SU-DHL-6 (cell line): ENCODE data around the gene PGC.

Experiments
- H2AFZ ChIP-seq: fragments of 200-600 bp; sonication (generic); 2 replicates; pipeline ENCODE4 v1.6.1; 2014; ENCODE audit warnings: low read depth, mild to moderate bottlenecking, moderate library complexity, mixed read lengths, antibody characterized with exemption, low read length; ENCODE audit not compliant: severe bottlenecking
- H3F3A ChIP-seq: fragments of 200-600 bp; shearing (Covaris generic); 2 replicates; pipeline ENCODE4 v1.6.0; 2016; ENCODE audit warnings: antibody characterized with exemption, mild to moderate bottlenecking; ENCODE audit not compliant: insufficient read depth
- H3K27ac ChIP-seq: fragments of 200-600 bp; sonication (generic); 2 replicates; pipeline ENCODE4 v1.5.1; 2016; ENCODE audit warnings: low read depth, mild to moderate bottlenecking, low read length, moderate library complexity, mixed read lengths
- H3K27me3 ChIP-seq: fragments of 200-600 bp; sonication (generic), shearing (Covaris generic); 2 replicates; pipeline ENCODE4 v1.6.0; 2014; ENCODE audit warnings: mild to moderate bottlenecking, low read length
- H3K36me3 ChIP-seq: fragments of 200-600 bp; sonication (generic); 2 replicates; pipeline ENCODE4 v1.6.1; 2014; ENCODE audit warnings: mild to moderate bottlenecking, low read length, mixed read lengths
- H3K4me2 ChIP-seq: fragments of 300-600, 200-600 bp; shearing (Covaris generic), sonication (generic); 2 replicates; pipeline ENCODE4 v1.6.0; 2014; ENCODE audit warnings: low read length, low read depth, mild to moderate bottlenecking; ENCODE audit not compliant: poor library complexity, severe bottlenecking
- H3K4me3 ChIP-seq: fragments of 200-600 bp; sonication (generic); 2 replicates; pipeline ENCODE4 v1.5.1; 2014; ENCODE audit warnings: antibody characterized with exemption, low read length, mild to moderate bottlenecking, mixed read lengths; ENCODE audit not compliant: insufficient read depth, poor library complexity, severe bottlenecking
- H3K79me2 ChIP-seq: fragments of 200-600 bp; sonication (generic); 2 replicates; pipeline ENCODE4 v1.6.1; 2014; ENCODE audit warnings: mild to moderate bottlenecking, low read length, moderate library complexity; ENCODE audit not compliant: insufficient read depth
- H3K9ac ChIP-seq: fragments of 200-600 bp; sonication (generic); 2 replicates; pipeline ENCODE4 v1.7.0; 2014; ENCODE audit warnings: mild to moderate bottlenecking, low read length
- H3K9me2 ChIP-seq: fragments of 200-600 bp; sonication (generic); replicated peaks from 2 replicates; pipeline ENCODE4 v1.6.1; 2014; ENCODE audit warnings: low read length; ENCODE audit not compliant: insufficient read depth
- H3K9me3 ChIP-seq: fragments of 200-600 bp; sonication (generic); 2 replicates; pipeline ENCODE4 v1.6.1; 2014; ENCODE audit warnings: low read length, mixed read lengths; ENCODE audit not compliant: insufficient read depth
- H4K20me1 ChIP-seq: fragments of 200-600 bp; sonication (generic); 2 replicates; pipeline ENCODE4 v1.6.1; 2014; ENCODE audit warnings: low read depth, mild to moderate bottlenecking, antibody characterized with exemption, low read length, moderate library complexity, mixed read lengths
- CTCF ChIP-seq: fragments of 200-600 bp; sonication (generic); IDR thresholded peaks from one replicate; pipeline ENCODE4 v1.5.1; 2017; ENCODE audit warnings: antibody characterized with exemption, mild to moderate bottlenecking, low read length, moderate library complexity; ENCODE audit not compliant: insufficient read depth, poor library complexity, severe bottlenecking
- EZH2phosphoT487 ChIP-seq: fragments of 200-600 bp; sonication (generic), shearing (Covaris generic); conservative IDR thresholded peaks from 2 replicates; pipeline ENCODE4 v1.6.1; 2018; ENCODE audit warnings: mild to moderate bottlenecking, antibody characterized with exemption, low read length, moderate library complexity, mixed read lengths

The PGC gene

GRCh38 chr6:41748542-41748941 is 1.3 kb upstream of the PGC start:
- no peak overlapping the region for H3K9ac ChIP-seq
- no peaks in the 10 kb centered on the region for H3K27me3 ChIP-seq
- no peaks in the 10 kb centered on the region for H3F3A ChIP-seq
- no peak overlapping the region for H3K27ac ChIP-seq
- no peaks in the 10 kb centered on the region for H3K36me3 ChIP-seq
- no peaks in the 10 kb centered on the region for H4K20me1 ChIP-seq
- no peaks in the 10 kb centered on the region for H3K9me3 ChIP-seq
- no peak overlapping the region for H3K4me2 ChIP-seq
- H3K9me2 ChIP-seq = no peaks in the 10 kb centered on the region
- H3K79me2 ChIP-seq = no peaks in the 10 kb centered on the region
- no peak overlapping the region for H2AFZ ChIP-seq
- no peak overlapping the region for H3K4me3 ChIP-seq
- no peak for TF ChIP-seq CTCF
- TF ChIP-seq EZH2phosphoT487 = no peak

- TF ChIP-seq CTCF (no peak), EZH2phosphoT487 (no peak)
- Histone ChIP-seq H3K9me2 (no peaks in the 10 kb centered on the region), H3K4me2 (no peak overlapping the region), H3K9ac (no peak overlapping the region), H3K36me3 (no peaks in the 10 kb centered on the region), H3K79me2 (no peaks in the 10 kb centered on the region), H3K27me3 (no peaks in the 10 kb centered on the region), H3K4me3 (no peak overlapping the region), H2AFZ (no peak overlapping the region), H4K20me1 (no peaks in the 10 kb centered on the region), H3F3A (no peaks in the 10 kb centered on the region), H3K9me3 (no peaks in the 10 kb centered on the region), H3K27ac (no peak overlapping the region)
Observed at GRCh38 chr6:41748102-41748477, 893 bp upstream of the PGC start.

- Histone ChIP-seq H4K20me1 (no peaks in the 10 kb centered on the region), H3K9me3 (no peaks in the 10 kb centered on the region), H3K9me2 (no peaks in the 10 kb centered on the region), H3K79me2 (no peaks in the 10 kb centered on the region), H3K36me3 (no peaks in the 10 kb centered on the region), H3K4me3 (no peak overlapping the region), H2AFZ (no peak overlapping the region), H3K27ac (no peak overlapping the region), H3K9ac (no peak overlapping the region), H3K4me2 (no peak overlapping the region), H3K27me3 (no peaks in the 10 kb centered on the region), H3F3A (no peaks in the 10 kb centered on the region)
- TF ChIP-seq CTCF (no peak), EZH2phosphoT487 (no peak)
Observed at GRCh38 chr6:41746107-41746506, 1.1 kb downstream of the PGC start.
